Adrenal gland (tissue), 5 donors: ENCODE measurements around the gene IL25.

ENCODE experiments used
- CTCF ChIP-seq, 6 experiments: fragments of 450-650 bp in 4 of 6; fragments of 200-600 bp in 2 of 6; sonication (generic) in 1 of 6; IDR thresholded peaks; 1 replicate in 5 of 6; 2 replicates in 1 of 6; pipeline versions ENCODE4 v1.5.1 to v1.8.0; 2016 to 2021; ENCODE audit warnings: antibody characterized with exemption in 6 of 6, mild to moderate bottlenecking in 2 of 6, moderate library complexity in 1 of 6
- POLR2A ChIP-seq, 2 donors: fragments of 450-650 bp; IDR thresholded peaks; one replicate each; pipeline ENCODE4 v1.6.1; 2017; ENCODE audit warnings: antibody characterized with exemption in 2 of 2, mild to moderate bottlenecking in 2 of 2, moderate library complexity in 1 of 2
- donor health status: DM: no; HTN: no; CAD: no.

GRCh38 chr14:23378612-23379220 lies 6.1 kb downstream of the IL25 start:
- TF ChIP-seq CTCF (IDR thresholded peaks at IDR 0.05) (no peak), POLR2A (IDR thresholded peaks at IDR 0.05) (no peak)
